NCI-H524 treated with DMSO at 0.1 percent for 48 hours (cell line): ENCODE data around the gene WWC1.
"Not testable (repeated sequence)": the region's sequence is repeated elsewhere in the genome, so short reads cannot be mapped to it uniquely, and the experiment has no call there.

Source experiments
- DNase-seq: peaks from one replicate; lab custom pipeline; 2025; lab: John Stamatoyannopoulos, UW

The WWC1 gene

DNA sequence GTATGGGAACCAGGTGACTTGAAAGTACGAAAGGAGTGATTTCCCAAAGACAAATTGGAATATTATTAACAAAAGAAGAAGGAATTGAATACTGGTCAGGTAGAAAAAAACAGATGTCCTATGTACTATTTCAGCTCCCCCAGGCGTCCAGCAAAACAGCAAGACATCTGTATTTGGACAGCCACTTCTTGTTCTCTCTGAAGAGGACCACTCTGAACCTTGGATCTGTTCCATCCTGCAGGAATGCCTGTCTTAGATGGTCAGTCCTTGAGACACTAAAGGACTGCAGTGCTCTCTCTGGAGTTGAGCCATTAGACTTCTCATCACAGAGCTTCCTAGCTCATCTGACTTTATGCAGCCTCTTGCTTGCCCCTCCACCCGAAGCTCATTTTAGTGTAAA, 120.4 kb downstream of the WWC1 start:
- no peak for DNase-seq

DNA sequence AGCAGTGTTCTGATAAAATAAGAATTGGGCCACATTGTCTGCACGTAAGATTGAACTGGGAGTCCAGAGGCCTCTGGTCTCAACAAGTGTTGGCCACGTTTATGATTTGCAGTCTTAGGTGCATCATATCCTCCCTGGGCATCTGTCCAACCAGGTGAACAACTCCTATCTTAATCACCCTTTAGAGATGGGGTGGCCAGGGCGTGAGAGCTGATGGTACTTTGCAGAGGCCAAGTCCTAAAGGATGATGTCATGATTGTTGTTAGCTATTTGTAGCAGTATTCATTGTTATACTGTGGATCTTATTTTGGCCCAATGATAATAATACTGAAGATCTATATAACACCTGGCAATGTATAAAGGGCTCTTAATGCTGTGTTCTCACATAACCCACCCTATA, 121.6 kb downstream of the WWC1 start:
- DNase-seq, result no peak

DNA sequence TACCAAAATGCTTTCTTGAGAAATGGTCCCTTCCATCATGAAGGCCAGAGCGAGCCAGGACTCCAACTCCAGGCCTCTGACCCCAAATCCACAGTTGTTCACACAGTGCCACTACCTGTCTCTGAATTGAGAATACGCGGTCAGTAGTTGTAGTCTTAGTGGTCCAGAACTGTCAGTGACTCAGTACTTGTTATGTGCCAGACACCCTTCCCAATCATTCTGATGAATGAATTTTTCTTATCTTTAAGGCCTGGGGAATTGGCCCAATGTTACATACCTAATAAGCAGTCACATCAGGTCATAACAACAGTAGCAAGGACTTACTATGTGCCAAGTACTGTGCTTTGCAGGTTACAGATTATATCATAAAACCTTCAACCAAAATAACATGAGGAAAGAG, 122.2 kb downstream of the WWC1 start:
- DNase-seq, result no peak

DNA sequence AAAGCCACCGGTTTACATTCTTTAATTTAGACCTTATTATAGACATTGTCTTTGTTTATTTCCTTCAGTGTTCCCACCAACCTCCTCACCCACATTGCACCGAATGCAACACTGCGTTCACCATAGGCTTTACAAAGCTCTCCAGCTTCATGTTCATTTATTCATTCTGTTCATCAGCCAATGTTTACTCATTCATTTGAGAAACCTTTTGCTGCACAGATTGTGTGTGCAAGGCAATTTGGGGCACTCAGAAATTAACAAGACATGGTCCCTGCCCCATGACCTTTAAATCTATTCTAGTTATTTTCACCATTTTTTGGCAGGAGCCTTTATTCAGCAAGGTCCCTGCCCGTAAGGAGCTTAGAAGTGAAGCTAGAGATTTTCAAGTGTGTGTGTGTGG, 124.0 kb downstream of the WWC1 start:
- DNase-seq, result no peak

DNA sequence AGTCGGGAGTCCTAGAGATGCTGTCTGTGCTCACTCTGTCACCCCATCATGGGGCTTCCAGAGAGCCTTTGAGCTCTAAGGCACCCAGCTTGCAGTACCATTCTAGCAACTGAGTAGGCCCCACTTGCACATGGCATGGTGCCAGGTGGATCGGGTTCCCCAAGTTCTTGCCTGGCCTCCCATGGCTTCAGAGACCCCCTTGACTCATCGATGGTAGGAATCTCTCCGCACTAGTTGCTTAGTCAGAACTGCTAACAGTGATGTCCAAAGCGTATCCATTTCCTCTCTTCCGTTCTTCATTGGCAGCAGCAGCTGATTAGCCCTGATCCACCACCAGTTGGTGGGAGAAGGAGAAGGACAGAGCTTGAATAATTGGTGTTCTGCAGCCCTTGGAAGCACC, 124.5 kb downstream of the WWC1 start:
- no peak for DNase-seq

DNA sequence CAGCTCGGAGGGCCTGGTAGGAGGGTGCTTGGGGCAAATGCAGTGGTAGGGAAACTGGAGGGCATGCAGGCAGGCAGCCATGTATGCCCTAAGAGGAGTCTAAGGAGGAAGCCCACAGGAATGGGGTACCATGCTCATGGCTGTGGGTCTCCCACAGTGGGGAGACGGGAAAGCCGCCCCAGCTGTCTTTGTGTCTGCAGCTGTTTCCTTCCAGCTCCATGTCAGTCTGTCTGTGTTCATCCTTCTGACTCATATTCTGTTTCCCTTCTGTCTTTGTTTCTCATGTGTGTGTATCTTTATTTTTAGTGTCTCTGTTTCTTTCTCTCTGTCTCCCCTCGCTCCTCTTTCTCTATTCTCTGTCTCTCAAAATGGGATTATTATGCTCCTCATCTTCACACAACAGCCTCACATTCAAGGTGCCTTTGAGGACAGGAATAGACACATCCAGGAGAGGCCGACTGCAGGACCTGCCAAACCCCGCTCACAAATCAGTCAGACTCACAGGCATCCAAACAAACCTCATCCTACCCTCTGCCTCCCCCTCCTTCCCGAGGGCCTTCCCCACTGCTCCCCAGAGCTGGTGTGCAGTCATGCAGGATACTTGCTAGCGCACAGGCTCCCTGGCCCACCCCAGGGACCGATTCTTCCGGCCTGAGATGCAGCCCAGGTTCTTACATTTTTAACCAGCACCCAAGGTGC, 126.4 kb downstream of the WWC1 start:
- no peak for DNase-seq

DNA sequence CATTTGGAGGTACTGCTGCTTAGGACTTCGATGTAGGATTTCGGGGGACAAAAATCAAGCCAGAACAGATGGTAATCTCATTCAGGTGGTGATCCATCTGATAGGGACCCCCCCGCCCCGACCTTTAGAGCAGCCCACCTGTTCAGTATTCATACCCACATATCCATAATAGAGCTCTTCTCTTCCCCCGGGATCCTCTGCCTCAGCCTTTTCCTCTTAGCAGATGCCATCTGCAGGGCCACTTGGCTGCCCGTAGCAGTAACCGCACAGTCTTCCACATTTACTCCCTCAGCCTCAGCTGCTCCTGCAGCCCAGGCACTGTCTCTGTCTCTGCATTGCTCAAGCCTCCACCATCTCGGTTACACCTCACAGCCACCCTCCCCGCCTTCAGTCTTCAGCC, 129.0 kb downstream of the WWC1 start:
- no peak for DNase-seq

DNA sequence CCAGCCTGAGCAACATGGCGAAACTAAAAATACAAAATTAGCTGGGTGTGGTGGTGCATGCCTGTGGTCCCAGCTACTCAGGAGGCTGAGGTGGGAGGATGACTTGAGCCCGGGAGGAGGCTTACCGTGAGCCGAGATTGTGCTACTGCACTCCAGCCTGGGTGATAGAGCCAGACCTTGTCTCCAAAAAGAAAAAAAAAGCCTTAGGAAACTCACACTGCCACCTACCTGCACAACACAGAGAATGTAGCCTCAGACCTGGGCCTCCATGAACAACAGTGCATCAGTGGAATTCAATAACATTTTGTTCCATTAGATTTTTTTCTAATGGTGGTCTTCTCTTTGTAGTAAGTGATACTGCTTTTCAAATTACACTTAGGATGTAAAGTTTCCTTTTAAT, 131.0 kb downstream of the WWC1 start:
- no peak for DNase-seq

DNA sequence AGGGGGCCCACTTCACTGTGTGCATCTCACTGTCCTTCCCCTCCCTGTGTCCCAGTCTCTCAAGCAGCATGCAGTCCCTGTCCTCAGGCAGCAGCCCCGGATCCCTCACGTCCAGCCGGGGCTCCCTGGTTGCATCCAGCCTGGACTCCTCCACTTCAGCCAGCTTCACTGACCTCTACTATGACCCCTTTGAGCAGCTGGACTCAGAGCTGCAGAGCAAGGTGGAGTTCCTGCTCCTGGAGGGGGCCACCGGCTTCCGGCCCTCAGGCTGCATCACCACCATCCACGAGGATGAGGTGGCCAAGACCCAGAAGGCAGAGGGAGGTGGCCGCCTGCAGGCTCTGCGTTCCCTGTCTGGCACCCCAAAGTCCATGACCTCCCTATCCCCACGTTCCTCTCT, 132.0 kb downstream of the WWC1 start:
- no peak for DNase-seq

DNA sequence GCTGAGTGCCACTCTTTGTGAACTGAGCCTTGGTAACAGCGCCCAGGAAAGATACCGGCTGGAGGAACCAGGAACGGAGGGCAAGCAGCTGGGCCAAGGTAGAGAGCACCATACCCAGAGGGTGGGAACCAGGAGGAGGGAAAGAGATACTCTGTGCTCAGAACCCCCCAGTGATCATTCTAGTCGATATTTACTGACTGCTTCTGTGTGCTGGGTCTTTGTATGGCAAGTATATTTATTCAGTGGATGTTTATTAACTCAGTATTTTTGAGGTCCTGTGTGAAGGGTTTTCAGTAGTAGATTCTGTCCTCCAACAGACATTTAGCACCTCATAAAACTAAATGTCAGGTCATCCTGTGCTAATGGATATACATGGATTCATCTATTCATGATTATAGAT, 132.5 kb downstream of the WWC1 start:
- no peak for DNase-seq

DNA sequence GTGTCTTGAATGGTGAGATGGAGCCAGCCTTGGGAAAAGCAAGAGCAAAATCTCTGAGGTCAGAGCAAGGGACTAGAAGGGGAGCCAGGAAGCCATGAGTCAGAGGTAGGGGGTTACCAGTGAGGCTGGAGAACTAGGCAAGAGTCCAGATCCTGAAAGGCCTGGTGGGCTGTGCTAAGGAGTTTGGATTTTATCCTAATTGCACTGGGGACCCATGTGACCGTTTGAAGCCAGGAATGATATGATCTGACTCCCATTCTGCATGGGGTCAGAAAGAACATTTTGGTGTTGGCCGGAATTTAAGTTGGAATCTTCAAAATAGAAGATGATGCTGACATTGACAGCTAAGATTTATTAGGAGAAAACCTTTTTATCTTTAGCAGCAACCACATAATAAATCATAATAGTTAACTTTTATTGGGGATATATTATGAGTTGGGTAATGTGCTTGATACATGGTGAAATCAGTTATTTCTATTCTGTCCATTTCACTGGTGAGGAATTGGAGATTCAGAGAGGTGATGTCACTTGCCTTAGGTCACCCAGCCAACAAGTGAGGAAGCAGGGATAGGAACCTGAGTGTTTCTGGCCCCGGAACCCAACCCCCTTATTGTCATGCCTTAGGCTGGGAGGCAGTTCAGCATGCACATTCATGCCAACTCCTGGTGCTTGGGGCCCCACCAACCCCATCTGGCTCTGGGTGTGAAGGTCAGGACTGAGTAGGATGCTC, 133.3 kb downstream of the WWC1 start:
- DNase-seq, result no peak

DNA sequence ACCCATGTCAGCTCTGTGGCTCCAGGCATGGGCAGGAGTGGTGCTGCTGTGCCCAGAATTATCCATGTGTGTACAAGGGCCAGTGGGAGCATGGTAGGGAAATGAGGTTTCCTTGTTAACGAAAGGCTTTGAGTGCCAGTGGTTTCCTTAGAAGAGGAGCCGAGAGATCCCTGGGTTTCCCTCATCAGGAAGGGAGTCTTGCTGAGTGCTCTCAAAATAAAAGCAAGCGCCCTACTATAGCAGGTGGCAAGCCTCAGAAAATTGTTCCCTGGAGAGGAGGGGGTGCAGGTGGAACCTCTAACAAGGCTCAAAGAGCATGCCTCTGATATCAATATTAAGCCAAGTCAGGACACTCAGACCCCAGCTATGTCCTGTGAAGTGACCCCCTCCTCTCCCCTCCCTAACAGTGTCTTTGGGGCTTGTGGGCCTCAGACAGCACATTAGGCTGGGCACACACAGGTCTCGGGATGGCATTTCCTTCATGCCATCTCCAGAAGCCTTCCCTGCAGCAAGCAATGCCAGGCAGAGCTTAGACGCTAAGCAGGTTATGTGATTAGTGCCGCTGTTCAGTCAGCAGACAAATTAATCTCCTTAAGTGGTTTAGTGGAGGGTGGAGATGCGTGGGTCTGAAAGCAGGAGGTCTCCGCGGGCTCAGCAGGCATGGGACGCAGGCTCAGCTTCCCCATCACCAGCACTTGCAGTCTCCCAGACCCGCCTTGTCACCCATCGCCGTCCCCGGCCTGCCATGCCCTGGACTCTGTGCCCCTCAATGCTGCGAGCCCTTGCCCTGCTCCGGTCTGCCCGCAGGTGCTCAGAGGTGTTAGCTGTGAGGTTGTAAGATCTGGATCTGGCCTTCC, 134.8 kb downstream of the WWC1 start:
- DNase-seq, result peak; percentile 74

DNA sequence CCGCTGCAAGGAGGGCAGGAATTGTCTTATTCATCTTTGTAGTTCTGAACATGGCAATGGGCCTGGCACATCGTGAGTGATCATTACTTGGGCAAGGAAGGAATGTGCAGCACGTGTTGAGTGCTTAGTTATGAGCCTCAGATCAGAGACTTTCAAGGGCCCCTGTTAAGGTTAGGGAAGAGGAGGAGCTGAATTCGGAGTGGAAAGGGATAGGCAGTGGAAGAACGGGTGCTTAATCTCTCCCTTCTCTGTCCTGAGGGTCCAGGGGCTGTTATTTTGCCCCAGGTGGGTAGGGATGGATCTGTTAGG, 135.4 kb downstream of the WWC1 start:
- DNase-seq, result no peak

DNA sequence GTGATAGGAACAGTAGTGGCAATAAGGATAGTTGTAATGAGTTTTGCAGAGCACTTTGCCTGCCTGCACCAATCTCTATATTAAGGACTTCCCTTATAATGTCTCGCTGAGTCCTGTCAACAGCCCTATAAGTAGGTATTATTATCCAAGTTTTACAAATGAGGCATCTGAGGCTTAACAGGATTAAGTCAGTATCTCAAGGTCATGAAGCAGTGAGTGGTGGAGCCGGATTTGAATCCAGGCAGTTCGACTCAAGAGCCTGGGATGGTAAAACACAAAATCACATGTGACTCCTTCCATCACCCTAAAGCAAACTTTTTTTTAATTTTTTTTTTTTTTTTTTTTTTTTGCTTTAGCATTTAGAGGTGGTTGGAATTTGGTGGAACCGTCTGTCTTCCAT, 135.8 kb downstream of the WWC1 start:
- DNase-seq, result peak; percentile 71

DNA sequence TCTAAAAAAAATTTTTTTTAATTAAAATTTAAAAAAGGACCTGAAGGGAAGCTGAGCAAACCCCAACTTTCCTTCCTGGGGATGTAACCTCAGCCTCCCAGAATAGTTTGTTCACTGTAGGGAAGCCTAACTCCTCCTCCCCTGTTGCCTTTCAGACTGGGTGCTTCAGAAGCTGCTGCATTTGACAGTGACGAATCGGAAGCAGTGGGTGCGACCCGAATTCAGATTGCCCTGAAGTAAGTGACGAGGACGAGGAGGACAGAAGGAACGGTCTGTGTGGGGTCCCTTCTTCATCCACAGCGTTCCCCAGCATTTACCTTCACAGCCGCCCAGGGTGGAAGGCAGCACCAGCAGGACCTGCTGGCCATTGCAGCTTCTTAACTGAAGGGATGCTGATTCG, 137.1 kb downstream of the WWC1 start:
- no peak for DNase-seq

DNA sequence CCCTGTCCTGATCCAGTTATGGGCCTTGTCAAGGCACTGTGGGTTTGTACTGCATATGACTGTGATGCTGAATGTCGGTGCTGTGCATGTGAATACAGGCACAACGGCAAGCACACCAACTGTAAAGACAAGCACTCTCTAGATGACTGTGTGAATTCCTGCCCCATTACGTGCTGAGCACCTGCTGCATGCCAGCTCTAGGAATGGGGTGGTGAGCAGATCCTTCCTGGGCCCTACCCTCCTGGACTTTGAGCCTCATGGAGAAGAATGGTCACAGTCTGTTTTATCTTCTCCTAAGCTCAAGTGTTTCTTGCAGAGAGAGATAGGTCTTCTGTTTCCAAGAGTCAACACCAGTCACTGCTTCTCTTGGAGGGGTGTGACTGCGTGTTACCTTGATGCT, 138.9 kb downstream of the WWC1 start:
- DNase-seq, result no peak

DNA sequence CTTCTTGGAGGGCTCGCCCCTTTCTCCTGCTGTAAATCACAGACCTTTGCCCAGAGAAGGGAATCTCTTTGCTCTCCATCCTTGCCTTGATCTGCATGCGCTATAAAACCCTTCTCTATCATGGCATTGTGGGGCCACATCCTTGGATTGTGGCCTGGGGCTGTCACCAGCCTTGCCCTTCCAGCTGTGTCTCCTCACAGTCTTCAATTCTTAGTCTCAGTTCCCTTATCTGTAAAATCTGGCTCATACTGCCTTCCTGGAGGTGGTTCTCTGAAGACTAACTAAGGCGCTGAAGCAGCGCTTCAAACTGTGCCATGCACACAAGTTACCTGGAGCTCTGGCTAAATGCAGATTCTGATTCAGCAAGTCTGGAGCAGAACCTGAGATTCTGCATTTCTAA, 141.5 kb downstream of the WWC1 start:
- DNase-seq, result no peak

DNA sequence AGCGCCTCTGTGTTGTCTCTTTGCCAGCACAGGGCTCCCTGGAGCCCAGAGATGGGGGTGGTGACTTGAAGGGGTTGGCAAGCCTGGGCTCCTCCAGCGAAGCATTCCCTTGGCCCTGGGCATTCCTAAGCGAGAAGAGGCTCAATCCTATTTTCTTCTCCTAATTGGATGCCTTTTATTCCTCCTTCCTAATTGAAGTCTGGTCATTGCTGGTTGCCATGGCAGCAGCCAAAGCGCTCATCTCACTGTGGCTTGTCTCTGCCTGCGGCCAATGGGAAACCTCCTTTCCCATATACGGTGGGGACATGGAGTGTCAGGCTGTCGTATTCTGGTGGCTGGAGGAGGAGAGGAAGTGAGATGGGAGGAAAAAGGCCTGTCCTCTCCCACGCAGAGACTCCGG, 142.6 kb downstream of the WWC1 start:
- DNase-seq, result no peak

DNA sequence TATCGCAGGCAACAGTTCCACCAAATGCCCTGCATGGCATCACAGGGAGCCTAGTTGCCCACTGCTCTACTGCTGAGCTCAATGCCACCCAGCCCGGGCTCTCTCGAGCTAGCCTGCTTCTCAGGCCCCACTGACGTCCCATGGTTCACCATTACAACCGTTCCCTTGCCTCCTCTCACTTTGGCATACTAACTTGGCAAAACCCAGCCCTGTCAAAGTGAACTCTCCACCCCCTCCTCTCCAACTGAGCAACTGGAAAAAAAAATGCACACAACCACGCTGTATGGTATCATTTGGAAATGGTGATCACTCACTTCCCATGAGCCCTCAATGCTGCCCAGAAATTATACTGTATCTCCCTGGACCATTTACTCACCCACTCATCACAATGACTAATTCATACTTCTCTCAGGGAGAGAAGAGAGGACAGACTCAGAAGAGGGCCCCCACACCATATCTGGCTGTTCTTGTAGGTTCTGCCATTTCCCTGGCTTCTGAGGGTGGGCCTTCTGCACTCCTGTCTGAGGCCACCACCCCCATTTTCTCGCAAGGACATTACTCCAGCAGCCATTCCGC, 143.4 kb downstream of the WWC1 start:
- no peak for DNase-seq

DNA sequence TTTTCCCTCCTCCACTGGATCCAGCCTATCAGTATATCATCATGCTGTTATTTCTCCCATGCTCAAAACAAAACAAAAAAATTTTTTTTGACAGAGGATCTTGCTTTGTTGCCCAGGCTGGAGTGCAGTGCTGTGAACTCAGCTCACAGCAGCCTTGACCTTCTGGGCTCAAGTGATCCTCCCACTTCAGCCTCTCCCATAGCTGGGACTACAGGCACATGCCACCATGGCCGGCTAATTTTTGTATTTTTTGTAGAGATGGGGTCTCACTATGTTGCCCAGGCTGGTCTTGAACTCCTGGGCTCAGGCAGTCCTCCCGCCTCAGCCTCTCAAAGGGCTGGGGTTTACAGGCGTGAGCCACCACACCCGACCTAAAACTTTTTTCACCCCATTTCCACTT, 143.9 kb downstream of the WWC1 start:
- not testable (repeated sequence) for DNase-seq

DNA sequence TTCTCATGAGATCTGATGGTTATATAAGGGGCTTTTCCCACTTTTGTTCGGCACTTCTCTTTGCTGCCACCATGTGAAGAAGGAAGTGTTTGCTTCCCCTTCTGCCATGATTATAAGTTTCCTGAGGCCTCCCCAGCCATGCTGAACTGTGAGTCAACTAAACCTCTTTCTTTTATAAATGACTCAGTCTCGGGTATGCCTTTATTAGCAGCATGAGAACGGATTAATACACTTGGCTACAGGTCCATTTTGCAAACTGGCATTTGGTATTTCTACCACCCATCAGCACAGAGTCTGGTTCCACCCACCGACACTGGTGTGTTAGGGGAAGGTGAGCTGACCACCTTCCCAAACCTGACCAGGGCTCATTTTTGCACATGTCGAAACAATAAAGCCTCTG, 146.9 kb downstream of the WWC1 start:
- DNase-seq, result no peak

DNA sequence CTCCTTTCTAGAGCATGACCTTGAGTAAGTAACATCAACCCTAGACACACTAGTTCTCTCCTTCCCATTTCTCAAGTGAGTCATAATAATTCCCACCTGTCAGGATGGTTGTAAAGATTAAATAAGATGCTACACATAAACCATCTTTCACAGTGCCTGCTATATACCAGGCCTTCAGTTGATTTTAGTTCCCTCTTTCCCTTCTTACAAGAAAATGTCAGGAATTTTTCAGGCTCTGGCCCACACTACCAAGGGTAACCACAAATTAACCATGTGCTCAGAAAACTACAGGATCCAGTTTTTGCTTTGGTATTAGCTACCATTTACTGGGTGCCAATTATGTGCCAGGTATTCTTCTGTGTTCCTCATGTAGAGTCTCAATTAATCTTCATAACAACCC, 152.1 kb downstream of the WWC1 start:
- DNase-seq, result no peak
